Activated CD8-positive, alpha-beta memory T cell treated with anti-CD3 and anti-CD28 coated beads, Interleukin-2, amount 10 ng/mL, durations not matched to agents 7 days and 5 days (primary cell): ENCODE measurements around the gene PCNX3. TPM values are rescaled to one million over a fixed set of nuclear protein-coding genes. Genes with fewer than 3 reads are reported as not detected.

ENCODE experiments used
- ATAC-seq: fragments of 150-1000 bp; cut with Tn5 transposase; one replicate; pipeline ENCODE4 v1.10.0; 2021; ENCODE audit warnings: moderate library complexity
- CTCF ChIA-PET: fragments of 350-600 bp; sonication (Branson Sonifier 250); formaldehyde crosslinking; loops from one replicate; lab custom pipeline; 2021; ENCODE audit warnings: antibody characterized with exemption; lab: Charles Lee
- DNase-seq: peaks from one replicate; pipeline ENCODE4 v3.0.0-alpha.2; 2020
- H3K27ac Mint-ChIP-seq: one replicate; pipeline ENCODE4 v1.8.0; 2021; ENCODE audit warnings: mild to moderate bottlenecking, mixed read lengths
- H3K27me3 Mint-ChIP-seq: one replicate; pipeline ENCODE4 v1.8.0; 2021; ENCODE audit warnings: mixed read lengths
- H3K36me3 Mint-ChIP-seq: one replicate; pipeline ENCODE4 v1.8.0; 2021; ENCODE audit warnings: mild to moderate bottlenecking, mixed read lengths
- H3K4me1 Mint-ChIP-seq: one replicate; pipeline ENCODE4 v1.8.0; 2021; ENCODE audit warnings: mixed read lengths
- H3K4me3 Mint-ChIP-seq: one replicate; pipeline ENCODE4 v1.8.0; 2021; ENCODE audit warnings: mild to moderate bottlenecking, moderate library complexity, mixed read lengths
- H3K9me3 Mint-ChIP-seq: one replicate; pipeline ENCODE4 v1.8.0; 2022; ENCODE audit warnings: low read depth, mixed read lengths
- total RNA-seq, 2 experiments: library from RNA; stranded (reverse); gene quantifications; one replicate each; pipeline ENCODE4 v1.2.3, GENCODE V29; 2021

The PCNX3 gene
- total RNA-seq, 2 experiments from 2014 or later = 54.9 to 57.1 TPM

- Mint-ChIP-seq H3K27ac (peak within 1 kb of the TSS; percentile 91), H3K27me3 (no peaks in the 10 kb centered on the region), H3K4me3 (peak within 1 kb of the TSS; percentile 84), H3K9me3 (no peaks in the 10 kb centered on the region), H3K36me3 (peaks cover 15% of the 10 kb centered on the region), H3K4me1 (peaks cover 49% of the 10 kb centered on the region)
- DNase-seq = peak; percentile 89
- CTCF ChIA-PET = interaction anchor here (0.9 to 7.1 kb wide), 8 partner anchors 10 to 78 kb away, joined by 3 to 172 read pairs (median 4); partner anchors contain the start of genes KCNK7, MAP3K11 and PCNX3
- ATAC-seq = peak; percentile 40
These were observed 39.9 kb upstream of the PCNX3 start, which contains the start of gene EHBP1L1 for GRCh38 chr11:65575568-65576231. Gene EHBP1L1 (plus strand): TSS chr11:65576053. CDS start chr11:65576303, 250 bp downstream.

GRCh38 chr11:65576232-65576866 is 39.2 kb upstream of the PCNX3 start:
- peaks cover 45% of the 10 kb centered on the region for H3K4me1 Mint-ChIP-seq
- CTCF ChIA-PET = interaction anchor here (1.4 to 7.1 kb wide), 6 partner anchors 11 to 79 kb away, joined by 4 to 172 read pairs (median 7); partner anchors contain the start of genes KCNK7, MAP3K11 and PCNX3
- DNase-seq = peak; percentile 61
- H3K27me3 Mint-ChIP-seq = no peaks in the 10 kb centered on the region
- H3K27ac Mint-ChIP-seq = peak overlapping the region; percentile 84
- H3K4me3 Mint-ChIP-seq = peak overlapping the region; percentile 84
- H3K9me3 Mint-ChIP-seq = no peaks in the 10 kb centered on the region
- H3K36me3 Mint-ChIP-seq = peaks cover 17% of the 10 kb centered on the region
- no peak for ATAC-seq

GRCh38 chr11:65576867-65577755 is 38.5 kb upstream of the PCNX3 start:
- no peaks in the 10 kb centered on the region for H3K27me3 Mint-ChIP-seq
- CTCF ChIA-PET = interaction anchor here (0.7 to 7.1 kb wide), 6 partner anchors 11 to 61 kb away, joined by 3 to 172 read pairs (median 7); partner anchors contain the start of genes KCNK7, MAP3K11, PCNX3 and SIPA1
- peaks cover 40% of the 10 kb centered on the region for H3K4me1 Mint-ChIP-seq

GRCh38 chr11:65577756-65578109 is 37.8 kb upstream of the PCNX3 start:
- CTCF ChIA-PET = interaction anchor here (0.9 to 7.1 kb wide), 3 partner anchors 12 to 37 kb away, joined by 3 to 172 read pairs (median 38); partner anchors contain the start of gene KCNK7
- H3K36me3 Mint-ChIP-seq = peaks cover 22% of the 10 kb centered on the region
- DNase-seq (no peak), ATAC-seq (no peak)
- H3K4me1 Mint-ChIP-seq = peaks cover 38% of the 10 kb centered on the region
- peak overlapping the region; percentile 65 for H3K27ac Mint-ChIP-seq
- no peaks in the 10 kb centered on the region for H3K9me3 Mint-ChIP-seq
- peak overlapping the region; percentile 53 for H3K4me3 Mint-ChIP-seq
- no peaks in the 10 kb centered on the region for H3K27me3 Mint-ChIP-seq

More at GRCh38 chr11:65576867-65577755, 38.5 kb upstream of the PCNX3 start:
- Mint-ChIP-seq H3K27ac (peak overlapping the region; percentile 84), H3K4me3 (peak overlapping the region; percentile 84), H3K9me3 (no peaks in the 10 kb centered on the region), H3K36me3 (peaks cover 20% of the 10 kb centered on the region)
- ATAC-seq = no peak
- DNase-seq = peak; percentile 60

GRCh38 chr11:65578134-65578533 is 37.4 kb upstream of the PCNX3 start:
- H3K9me3 Mint-ChIP-seq = no peaks in the 10 kb centered on the region
- H3K27me3 Mint-ChIP-seq = no peaks in the 10 kb centered on the region
- H3K4me3 Mint-ChIP-seq = peak overlapping the region; percentile 53
- CTCF ChIA-PET = interaction anchor here (3.5 to 7.1 kb wide), 2 partner anchors 12 to 37 kb away, joined by 38 to 172 read pairs; partner anchors contain the start of gene KCNK7
- H3K36me3 Mint-ChIP-seq = peaks cover 24% of the 10 kb centered on the region
- DNase-seq (no peak), ATAC-seq (no peak)
- peak overlapping the region; percentile 65 for H3K27ac Mint-ChIP-seq
- peaks cover 41% of the 10 kb centered on the region for H3K4me1 Mint-ChIP-seq

- H3K36me3 Mint-ChIP-seq = peaks cover 21% of the 10 kb centered on the region
- ATAC-seq (no peak), DNase-seq (no peak)
- H3K4me1 Mint-ChIP-seq = peaks cover 40% of the 10 kb centered on the region
- CTCF ChIA-PET = interaction anchor here (7.1 kb wide), 1 partner anchor 12 kb away, joined by 172 read pairs; the partner anchor contains the start of gene KCNK7
- H3K4me3 Mint-ChIP-seq = peak overlapping the region; percentile 50
- peak overlapping the region; percentile 39 for H3K27ac Mint-ChIP-seq
- H3K27me3 Mint-ChIP-seq = no peaks in the 10 kb centered on the region
- H3K9me3 Mint-ChIP-seq = no peaks in the 10 kb centered on the region
These were observed 36.9 kb upstream of the PCNX3 start for GRCh38 chr11:65578667-65579066.

- no peaks in the 10 kb centered on the region for H3K27me3 Mint-ChIP-seq
- no peak for DNase-seq
- H3K4me3 Mint-ChIP-seq = no peak overlapping the region
- peaks cover 42% of the 10 kb centered on the region for H3K4me1 Mint-ChIP-seq
- H3K36me3 Mint-ChIP-seq = peaks cover 24% of the 10 kb centered on the region
- H3K27ac Mint-ChIP-seq = peak overlapping the region; percentile 25
- no peak for ATAC-seq
- no peaks in the 10 kb centered on the region for H3K9me3 Mint-ChIP-seq
- CTCF ChIA-PET = interaction anchor here (7.1 kb wide), 1 partner anchor 11 kb away, joined by 172 read pairs; the partner anchor contains the start of gene KCNK7
These were observed 36.3 kb upstream of the PCNX3 start for GRCh38 chr11:65579291-65579690.

GRCh38 chr11:65580031-65580692 is 35.4 kb upstream of the PCNX3 start:
- Mint-ChIP-seq H3K9me3 (no peaks in the 10 kb centered on the region), H3K36me3 (peaks cover 28% of the 10 kb centered on the region), H3K27ac (no peak overlapping the region), H3K27me3 (no peaks in the 10 kb centered on the region), H3K4me3 (no peak overlapping the region), H3K4me1 (peaks cover 39% of the 10 kb centered on the region)
- ATAC-seq (no peak), DNase-seq (no peak)
- CTCF ChIA-PET = interaction anchor here (1.6 to 7.1 kb wide), 2 partner anchors 10 to 39 kb away, joined by 6 to 172 read pairs; partner anchors contain the start of gene KCNK7

GRCh38 chr11:65580756-65581155 is 34.8 kb upstream of the PCNX3 start:
- no peak for DNase-seq
- CTCF ChIA-PET = interaction anchor here (1.6 to 7.1 kb wide), 2 partner anchors 10 to 40 kb away, joined by 6 to 172 read pairs; partner anchors contain the start of gene KCNK7
- Mint-ChIP-seq H3K4me1 (peaks cover 35% of the 10 kb centered on the region), H3K27me3 (no peaks in the 10 kb centered on the region), H3K36me3 (peaks cover 28% of the 10 kb centered on the region), H3K4me3 (no peak overlapping the region), H3K9me3 (no peaks in the 10 kb centered on the region), H3K27ac (no peak overlapping the region)
- ATAC-seq = no peak

- Mint-ChIP-seq H3K4me3 (no peak overlapping the region), H3K27ac (peak overlapping the region; percentile 31)
These were observed 33.6 kb upstream of the PCNX3 start for GRCh38 chr11:65581928-65582327.

GRCh38 chr11:65583589-65583988 is 32.0 kb upstream of the PCNX3 start:
- no peak for ATAC-seq
- Mint-ChIP-seq H3K4me1 (peaks cover 51% of the 10 kb centered on the region), H3K4me3 (no peak overlapping the region), H3K27ac (peak overlapping the region; percentile 48), H3K27me3 (no peaks in the 10 kb centered on the region), H3K9me3 (no peaks in the 10 kb centered on the region), H3K36me3 (peaks cover 31% of the 10 kb centered on the region)
- DNase-seq = no peak
- CTCF ChIA-PET = interaction anchor here (1.0 to 3.0 kb wide), 2 partner anchors 11 kb away, joined by 6 to 12 read pairs; partner anchors contain the start of gene FAM89B

More at GRCh38 chr11:65581928-65582327, 33.6 kb upstream of the PCNX3 start:
- peaks cover 31% of the 10 kb centered on the region for H3K36me3 Mint-ChIP-seq
- ATAC-seq = no peak
- H3K9me3 Mint-ChIP-seq = no peaks in the 10 kb centered on the region
- DNase-seq = no peak
- no peaks in the 10 kb centered on the region for H3K27me3 Mint-ChIP-seq
- CTCF ChIA-PET = interaction anchor here (1.0 to 3.0 kb wide), 3 partner anchors 12 to 41 kb away, joined by 3 to 12 read pairs (median 6); no protein-coding TSS in a partner anchor
- H3K4me1 Mint-ChIP-seq = peaks cover 47% of the 10 kb centered on the region

GRCh38 chr11:65584106-65584505 is 31.5 kb upstream of the PCNX3 start:
- ATAC-seq (no peak), DNase-seq (no peak)
- no peak overlapping the region for H3K27ac Mint-ChIP-seq
- CTCF ChIA-PET = interaction anchor here (1.0 to 12.7 kb wide), 3 partner anchors 10 to 43 kb away, joined by 6 to 209 read pairs (median 12); partner anchors contain the start of gene FAM89B
- no peaks in the 10 kb centered on the region for H3K27me3 Mint-ChIP-seq
- H3K4me1 Mint-ChIP-seq = peaks cover 53% of the 10 kb centered on the region
- no peaks in the 10 kb centered on the region for H3K9me3 Mint-ChIP-seq
- H3K36me3 Mint-ChIP-seq = peaks cover 30% of the 10 kb centered on the region
- no peak overlapping the region for H3K4me3 Mint-ChIP-seq
